Left lung (tissue), 10 donors: ENCODE measurements around the gene EIF4G3. TPM values are rescaled to one million over a fixed set of nuclear protein-coding genes. Genes with fewer than 3 reads are reported as not detected.

Experiments
- ATAC-seq: fragments of 200-7000 bp; cut with Tn5 transposase; one replicate; pipeline ENCODE4 v1.9.1; 2020; ENCODE audit warnings: moderate library complexity
- DNase-seq, 4 donors: peaks; one replicate each; pipeline ENCODE4 v3.0.0-alpha.2; 2013 to 2020
- H3K27ac ChIP-seq, 2 donors: fragments of 200-600 bp; sonication (generic) in 1 of 2; one replicate each; pipeline versions ENCODE4 v1.5.0 to v1.8.0; 2020 to 2021
- H3K27me3 ChIP-seq, 2 donors: fragments of 200-600 bp; sonication (generic) in 1 of 2; one replicate each; pipeline versions ENCODE4 v1.5.0 to v1.8.0; 2020 to 2021
- H3K36me3 ChIP-seq, 2 donors: fragments of 200-600 bp; sonication (generic) in 1 of 2; one replicate each; pipeline versions ENCODE4 v1.5.0 to v1.8.0; 2020 to 2021
- H3K4me1 ChIP-seq, 2 donors: fragments of 200-600 bp; one replicate each; pipeline ENCODE4 v1.8.0; 2021
- H3K4me3 ChIP-seq, 2 donors: fragments of 200-600 bp; sonication (generic) in 1 of 2; one replicate each; pipeline versions ENCODE4 v1.5.0 to v1.8.0; 2020 to 2021; ENCODE audit warnings: mild to moderate bottlenecking in 1 of 2
- H3K9me3 ChIP-seq, 2 donors: fragments of 200-600 bp; sonication (generic) in 1 of 2; one replicate each; pipeline versions ENCODE4 v1.5.0 to v1.8.0; 2020 to 2021
- CTCF ChIP-seq, 2 donors: fragments of 200-600 bp; sonication (generic) in 1 of 2; IDR thresholded peaks; one replicate each; pipeline versions ENCODE4 v1.5.0 to v1.8.0; 2021; ENCODE audit warnings: antibody characterized with exemption in 2 of 2
- intact Hi-C, 2 donors: fragments of 100-400 bp; cut with DNase I; formaldehyde crosslinking; loops; one replicate each; pipeline versions ENCODE4 v1.11.2 to v1.14.2; 2022
- polyA plus RNA-seq, 6 donors: library from polyadenylated mRNA; unstranded; fragments of 120-200 nt; gene quantifications; one replicate each; pipeline ENCODE4 v1.2.1, GENCODE V29; 2013; ENCODE audit not compliant: insufficient read length in 6 of 6
- total RNA-seq, 2 donors: library from RNA; stranded (reverse); fragmentation: NEBNext Ultra II Directional; extraction: Animal tissue kit (Norgen Biotek cat#: 25700); gene quantifications; one replicate each; pipeline ENCODE4 v1.2.1, GENCODE V29; 2021
- donor health status: DM: no; HTN: yes; CAD: no.
- donor health status: DM: no; HTN: no; CAD: no.

The EIF4G3 gene
- total and polyA plus RNA-seq, 8 donors = 54.6 to 67.9 (median 61.7) TPM

- no peaks in the 10 kb centered on the region for H3K9me3 ChIP-seq
- no peak overlapping the region for H3K4me3 ChIP-seq
- no peaks in the 10 kb centered on the region for H3K27me3 ChIP-seq
- H3K36me3 ChIP-seq = peaks cover 0 to 13% of the 10 kb centered on the region in 2 donors
- H3K27ac ChIP-seq = no peak overlapping the region
- intact Hi-C loops = no loop called here
- DNase-seq (no peak), ATAC-seq (no peak)
- no peak for TF ChIP-seq CTCF (IDR thresholded peaks at IDR 0.05)
- peaks cover 10 to 35% of the 10 kb centered on the region in 2 donors for H3K4me1 ChIP-seq
Measured at GRCh38 chr1:21153388-21153787, 23.3 kb downstream of the EIF4G3 start.

DNA sequence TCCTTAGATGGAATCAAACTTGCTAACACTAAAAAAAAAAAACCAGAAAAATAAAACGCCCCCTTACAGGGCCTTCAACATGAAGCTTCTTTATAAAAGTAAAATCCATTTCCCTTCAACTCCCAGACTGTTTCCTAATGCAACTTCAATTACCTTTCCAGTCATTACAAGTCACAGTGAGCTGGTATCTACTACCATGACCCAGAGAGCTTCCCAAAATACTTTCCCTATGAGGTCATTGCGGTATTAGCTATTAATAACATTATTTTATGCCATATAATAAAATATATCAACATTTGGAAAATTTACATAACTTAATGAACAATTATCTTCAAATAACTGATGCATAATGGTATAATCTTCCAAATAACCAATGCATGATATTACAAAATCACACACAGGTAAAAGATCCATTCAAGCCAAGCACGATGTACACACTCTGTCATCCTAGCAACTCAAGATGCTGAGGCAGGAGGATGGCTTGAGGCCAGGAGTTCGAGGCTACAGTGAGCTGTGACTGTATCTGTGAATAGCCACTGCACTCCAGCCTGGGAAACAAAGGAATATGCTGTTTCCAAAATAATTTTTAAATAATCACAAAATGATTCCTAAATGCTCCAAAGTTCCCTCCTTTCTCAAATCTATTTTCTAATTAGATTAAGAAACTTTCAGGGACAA, 24.1 kb downstream of the EIF4G3 start:
- Histone ChIP-seq H3K27ac (no peak overlapping the region), H3K36me3 (peaks cover 0 to 20% of the 10 kb centered on the region in 2 donors), H3K4me3 (no peak overlapping the region), H3K27me3 (no peaks in the 10 kb centered on the region), H3K9me3 (no peaks in the 10 kb centered on the region), H3K4me1 (peaks cover 10 to 35% of the 10 kb centered on the region in 2 donors)
- TF ChIP-seq CTCF (IDR thresholded peaks at IDR 0.05) = no peak
- no peak for ATAC-seq
- DNase-seq = no peak
- intact Hi-C loops = no loop called here

DNA sequence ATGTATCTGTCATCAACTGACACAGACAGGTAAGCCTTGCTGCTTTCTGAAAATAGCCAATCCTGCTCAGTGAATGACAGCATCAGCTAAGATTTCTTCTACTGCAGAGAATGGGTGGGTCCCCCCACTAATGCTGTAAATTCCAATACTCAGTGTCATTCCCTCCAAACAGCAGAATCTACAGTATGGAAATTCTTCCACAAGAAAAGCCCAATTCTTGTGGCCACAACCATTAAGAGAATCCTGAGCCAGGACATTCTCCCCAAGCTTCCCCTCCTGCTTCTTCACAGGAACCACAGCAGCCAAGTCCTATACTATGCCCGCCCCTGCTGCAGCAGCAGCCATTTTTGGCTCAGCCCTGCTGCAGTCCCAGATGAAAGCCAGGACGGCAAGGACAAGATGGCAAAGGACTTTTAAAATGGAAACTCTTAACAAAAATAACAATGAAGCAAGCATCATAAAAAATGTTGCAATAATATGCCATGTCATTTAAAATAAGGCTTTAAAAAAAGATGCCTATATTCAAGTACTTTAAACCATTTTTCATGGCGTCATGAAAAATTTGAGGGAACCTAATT, 26.8 kb downstream of the EIF4G3 start:
- Histone ChIP-seq H3K4me1 (peaks cover 10 to 24% of the 10 kb centered on the region in 2 donors), H3K27ac (peak overlapping the region; percentile 42 to 64), H3K27me3 (no peaks in the 10 kb centered on the region), H3K4me3 (no peak overlapping the region), H3K36me3 (peaks cover 0 to 33% of the 10 kb centered on the region in 2 donors), H3K9me3 (no peaks in the 10 kb centered on the region)
- DNase-seq (peak in 1 of 4 donors; percentile 60), ATAC-seq (peak; percentile 65)
- intact Hi-C loops = no loop called here
- no peak for TF ChIP-seq CTCF (IDR thresholded peaks at IDR 0.05)

GRCh38 chr1:21149430-21149854, 27.3 kb downstream of the EIF4G3 start:
- peak overlapping the region; percentile 42 to 64 for H3K27ac ChIP-seq
- ATAC-seq = peak; percentile 87
- peaks cover 0 to 33% of the 10 kb centered on the region in 2 donors for H3K36me3 ChIP-seq
- no peak for TF ChIP-seq CTCF (IDR thresholded peaks at IDR 0.05)
- H3K4me3 ChIP-seq = no peak overlapping the region
- H3K9me3 ChIP-seq = no peaks in the 10 kb centered on the region
- peak in 2 of 4 donors; percentile 48 to 74 for DNase-seq
- intact Hi-C loops = no loop called here
- peaks cover 10 to 20% of the 10 kb centered on the region in 2 donors for H3K4me1 ChIP-seq
- no peaks in the 10 kb centered on the region for H3K27me3 ChIP-seq

- Histone ChIP-seq H3K36me3 (peaks cover 0 to 33% of the 10 kb centered on the region in 2 donors), H3K27me3 (no peaks in the 10 kb centered on the region), H3K4me3 (no peak overlapping the region), H3K9me3 (no peaks in the 10 kb centered on the region), H3K27ac (no peak overlapping the region), H3K4me1 (peaks cover 0 to 6% of the 10 kb centered on the region in 2 donors)
- no peak for TF ChIP-seq CTCF (IDR thresholded peaks at IDR 0.05)
- intact Hi-C loops = no loop called here
- no peak for ATAC-seq
- no peak for DNase-seq
Measured at GRCh38 chr1:21143752-21144151, 32.9 kb downstream of the EIF4G3 start.
